OCI-LY7 (cell line): ENCODE results near the gene IL37. TPM values are rescaled to one million over a fixed set of nuclear protein-coding genes. Genes with fewer than 3 reads are reported as not detected.

ENCODE experiments used
- BruUV-seq: library from RNA; stranded (reverse); fragments of 400-500 nt; replicated peaks from 2 replicates; lab custom pipeline; 2021; lab: Mats Ljungman, UMichigan
- CTCF ChIA-PET: fragments of 300-600 bp; sonication (Branson Sonifier 250); formaldehyde crosslinking; loops from one replicate; lab custom pipeline; 2022; ENCODE audit warnings: antibody characterized with exemption; ENCODE audit not compliant: unreplicated experiment; lab: Charles Lee
- POLR2A ChIA-PET: fragments of 300-600 bp; sonication (Branson Sonifier 250); formaldehyde crosslinking; loops from one replicate; lab custom pipeline; 2022; ENCODE audit warnings: antibody characterized with exemption; lab: Charles Lee
- DNase-seq: peaks from one replicate; pipeline ENCODE4 v3.0.0-alpha.2; 2015; ENCODE audit warnings: low spot score
- H2AFZ ChIP-seq: fragments of 200-600 bp; sonication (generic), shearing (Covaris generic); 2 replicates; pipeline ENCODE4 v1.6.1; 2014; ENCODE audit warnings: mild to moderate bottlenecking, antibody characterized with exemption, low read length, moderate library complexity
- H3K27ac ChIP-seq: fragments of 200-600 bp; sonication (generic); 2 replicates; pipeline ENCODE4 v1.5.1; 2014; ENCODE audit warnings: mixed run types, low read depth, mild to moderate bottlenecking, moderate library complexity, low read length, inconsistent platforms; ENCODE audit not compliant: poor library complexity, severe bottlenecking
- H3K36me3 ChIP-seq: fragments of 200-600 bp; sonication (generic); 2 replicates; pipeline ENCODE4 v1.6.1; 2014; ENCODE audit warnings: mild to moderate bottlenecking, antibody characterized with exemption, low read length, moderate library complexity, mixed read lengths; ENCODE audit not compliant: insufficient read depth
- H3K4me1 ChIP-seq: fragments of 200-600 bp; sonication (generic); 2 replicates; pipeline ENCODE4 v1.5.1; 2014; ENCODE audit warnings: mild to moderate bottlenecking, low read length; ENCODE audit not compliant: insufficient read depth, poor library complexity, severe bottlenecking
- H3K4me2 ChIP-seq: fragments of 200-600 bp; sonication (generic); 2 replicates; pipeline ENCODE4 v1.6.1; 2014; ENCODE audit warnings: mild to moderate bottlenecking, low read length
- H3K4me3 ChIP-seq: fragments of 200-600 bp; sonication (generic); 2 replicates; pipeline ENCODE4 v1.5.1; 2014; ENCODE audit warnings: mild to moderate bottlenecking, low read depth, low read length; ENCODE audit not compliant: poor library complexity, severe bottlenecking
- H3K79me2 ChIP-seq: fragments of 200-600 bp; sonication (generic); 2 replicates; pipeline ENCODE4 v1.6.1; 2016; ENCODE audit warnings: low read depth, mild to moderate bottlenecking, low read length, moderate library complexity, mixed read lengths; ENCODE audit not compliant: insufficient read depth
- H3K9me2 ChIP-seq: fragments of 200-600 bp; sonication (generic); 2 replicates; pipeline ENCODE4 v1.6.1; 2016; ENCODE audit warnings: mild to moderate bottlenecking, low read length, mixed read lengths; ENCODE audit not compliant: insufficient read depth
- H3K9me3 ChIP-seq: fragments of 200-600 bp; sonication (generic); 2 replicates; pipeline ENCODE4 v1.6.1; 2014; ENCODE audit warnings: mild to moderate bottlenecking, mixed run types, low read length, mixed read lengths
- H4K20me1 ChIP-seq: fragments of 200-600 bp; sonication (generic); 2 replicates; pipeline ENCODE4 v1.6.1; 2014; ENCODE audit warnings: mild to moderate bottlenecking, antibody characterized with exemption, low read length, moderate library complexity, mixed read lengths; ENCODE audit not compliant: insufficient read depth
- EZH2phosphoT487 ChIP-seq: fragments of 200-600 bp; sonication (generic); IDR thresholded peaks from 2 replicates; pipeline ENCODE4 v1.6.1; 2018; ENCODE audit warnings: low read depth, borderline replicate concordance, mild to moderate bottlenecking, mixed run types, antibody characterized with exemption, low read length, moderate library complexity, mixed read lengths
- intact Hi-C: fragments of 100-400 bp; cut with micrococcal nuclease; formaldehyde crosslinking; loops from one replicate; pipeline ENCODE4 v1.10.0; 2022; ENCODE audit not compliant: unreplicated experiment
- total RNA-seq, 2 experiments: library from RNA; depleted of rRNA in 1 of 2; stranded (reverse); fragments of >200 nt in 1 of 2; shearing (Covaris generic) in 1 of 2; gene quantifications; 2 replicates each; pipeline ENCODE4 v1.2.3, GENCODE V29; 2014 to 2022
- TF ChIP-seq, protein P1 (sequence below): fragments of 200-600 bp; sonication (generic); conservative IDR thresholded peaks from 2 replicates; pipeline ENCODE4 v1.5.1; 2014; ENCODE audit warnings: mild to moderate bottlenecking, antibody characterized with exemption, low read length, moderate library complexity, mixed read lengths

IL37 gene
- total RNA-seq, 2 experiments from 2014 or later: not detected

DNA sequence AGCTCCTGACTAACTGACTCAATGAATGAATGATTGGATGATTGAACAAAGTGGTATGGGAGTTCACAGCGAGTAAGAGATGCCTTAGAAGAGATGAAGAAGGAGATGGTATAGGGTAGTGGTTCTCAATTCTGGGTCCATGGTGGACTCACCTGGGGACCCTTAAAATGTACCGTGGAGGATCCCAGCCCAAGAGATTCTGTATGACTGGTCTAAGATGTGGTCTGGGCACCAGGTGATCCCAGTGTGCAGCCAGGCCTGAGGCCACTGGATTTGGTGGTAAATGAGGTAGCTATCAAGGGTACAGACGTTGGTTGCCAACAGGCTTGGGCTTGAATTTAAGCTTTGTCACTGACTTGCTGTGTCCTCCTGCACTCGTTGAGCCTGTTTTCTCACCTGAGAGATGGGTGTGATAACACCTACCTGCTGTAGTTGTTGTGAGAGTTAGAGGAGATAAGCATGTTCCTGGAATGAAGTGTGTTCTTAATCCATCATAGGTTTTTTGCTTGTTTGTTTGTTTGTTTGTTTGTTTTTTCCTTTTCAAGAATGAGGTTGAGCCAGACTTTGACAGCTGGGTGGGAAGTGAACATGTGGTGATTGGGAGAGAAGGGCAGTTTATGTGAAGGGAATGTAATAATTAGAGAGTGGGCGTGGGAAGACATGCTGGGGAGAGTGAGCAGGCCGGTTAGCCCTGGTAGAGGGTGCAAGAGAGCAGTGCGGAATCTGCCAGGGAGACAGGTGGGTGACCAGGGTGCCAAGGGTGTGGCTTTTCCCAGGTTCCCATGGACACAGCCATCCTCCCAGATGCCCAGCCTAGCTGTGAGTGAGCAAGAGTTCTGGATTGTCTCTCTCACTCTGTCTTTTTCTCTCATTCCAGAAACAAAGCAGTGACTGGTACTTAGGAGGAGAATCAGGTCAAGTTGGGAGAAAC, 43.0 kb upstream of the IL37 start:
- intact Hi-C loops: no loop called here
- no peak overlapping the region for H3K4me3 ChIP-seq

DNA sequence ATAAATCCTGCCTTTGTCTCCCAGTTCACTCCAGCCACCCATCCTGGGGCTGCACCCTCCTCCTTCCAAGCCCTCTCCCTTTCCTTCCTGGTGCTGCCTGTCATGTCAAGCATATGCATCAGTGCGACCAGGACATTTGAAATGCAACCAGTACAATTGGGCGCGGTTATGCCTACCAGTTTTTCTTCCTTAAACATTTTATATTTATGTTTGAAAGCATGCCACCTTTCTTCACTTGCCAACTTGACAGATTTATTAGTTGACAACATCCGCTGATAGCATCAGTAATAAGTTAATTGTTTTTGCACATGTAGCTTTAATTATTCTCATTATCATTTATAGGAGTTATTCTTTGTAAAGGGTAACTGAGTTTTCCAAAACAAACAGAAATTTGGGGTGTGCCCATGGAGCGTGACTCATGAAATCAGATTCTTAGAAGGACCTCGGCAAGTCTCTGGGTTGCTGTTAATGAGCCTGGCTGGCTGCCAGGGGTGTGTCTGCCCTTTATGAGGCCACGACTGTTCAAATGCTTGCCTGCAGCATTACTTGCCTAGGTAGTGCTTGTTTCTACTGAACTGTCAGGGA, 41.6 kb upstream of the IL37 start:
- no peak overlapping the region for H2AFZ ChIP-seq
- no peak for DNase-seq

More for the DNA sequence above, 43.0 kb upstream of the IL37 start:
- CTCF ChIA-PET: no interaction called here
- BruUV-seq: no TSS peak
- Histone ChIP-seq H3K27ac (no peak overlapping the region), H3K4me2 (no peak overlapping the region), H3K4me1 (no peaks in the 10 kb centered on the region), H3K9me2 (no peaks in the 10 kb centered on the region), H2AFZ (no peak overlapping the region), H3K9me3 (no peaks in the 10 kb centered on the region), H4K20me1 (no peaks in the 10 kb centered on the region), H3K36me3 (no peaks in the 10 kb centered on the region), H3K79me2 (no peaks in the 10 kb centered on the region)
- POLR2A ChIA-PET: no interaction called here
- no peak for TF ChIP-seq EZH2phosphoT487
- no peak for DNase-seq

More for the DNA sequence above, 41.6 kb upstream of the IL37 start:
- TF ChIP-seq, protein P1, sequence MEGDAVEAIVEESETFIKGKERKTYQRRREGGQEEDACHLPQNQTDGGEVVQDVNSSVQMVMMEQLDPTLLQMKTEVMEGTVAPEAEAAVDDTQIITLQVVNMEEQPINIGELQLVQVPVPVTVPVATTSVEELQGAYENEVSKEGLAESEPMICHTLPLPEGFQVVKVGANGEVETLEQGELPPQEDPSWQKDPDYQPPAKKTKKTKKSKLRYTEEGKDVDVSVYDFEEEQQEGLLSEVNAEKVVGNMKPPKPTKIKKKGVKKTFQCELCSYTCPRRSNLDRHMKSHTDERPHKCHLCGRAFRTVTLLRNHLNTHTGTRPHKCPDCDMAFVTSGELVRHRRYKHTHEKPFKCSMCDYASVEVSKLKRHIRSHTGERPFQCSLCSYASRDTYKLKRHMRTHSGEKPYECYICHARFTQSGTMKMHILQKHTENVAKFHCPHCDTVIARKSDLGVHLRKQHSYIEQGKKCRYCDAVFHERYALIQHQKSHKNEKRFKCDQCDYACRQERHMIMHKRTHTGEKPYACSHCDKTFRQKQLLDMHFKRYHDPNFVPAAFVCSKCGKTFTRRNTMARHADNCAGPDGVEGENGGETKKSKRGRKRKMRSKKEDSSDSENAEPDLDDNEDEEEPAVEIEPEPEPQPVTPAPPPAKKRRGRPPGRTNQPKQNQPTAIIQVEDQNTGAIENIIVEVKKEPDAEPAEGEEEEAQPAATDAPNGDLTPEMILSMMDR: no peak
- TF ChIP-seq EZH2phosphoT487: no peak
- BruUV-seq: no TSS peak
- Histone ChIP-seq H4K20me1 (no peaks in the 10 kb centered on the region), H3K36me3 (no peaks in the 10 kb centered on the region), H3K4me2 (no peak overlapping the region), H3K4me3 (no peak overlapping the region), H3K27ac (no peak overlapping the region), H3K4me1 (no peaks in the 10 kb centered on the region), H3K9me3 (no peaks in the 10 kb centered on the region), H3K9me2 (no peaks in the 10 kb centered on the region), H3K79me2 (no peaks in the 10 kb centered on the region)
- intact Hi-C loops: no loop called here
- POLR2A ChIA-PET: no interaction called here
- CTCF ChIA-PET: no interaction called here
